ENCODE results near the gene CNST.

GRCh38 chr1:246695666-246696065 is 129.4 kb downstream of the CNST start:
- TF ChIP-seq CTCF (conservative IDR thresholded peaks at IDR 0.05) (no peak), EZH2 (IDR thresholded peaks at IDR 0.05; ENCODE audit: low read depth) (no peak)

All from PC-9 (cell line).